GM12892 (cell line): ENCODE measurements around the gene TLR3.

Source experiments
- DNase-seq: peaks from one replicate; pipeline ENCODE4 v3.0.0; 2011; ENCODE audit not compliant: insufficient read length
- FAIRE-seq: peaks from 2 replicates; lab custom pipeline; 2011; peaks lifted over from hg19 to GRCh38; lab: Jason Lieb, UNC
- POLR2A ChIP-seq: IDR thresholded peaks from 2 replicates; pipeline ENCODE4 v1.6.1; 2011; ENCODE audit warnings: low read depth, low read length, control low read depth
- POLR2AphosphoS5 ChIP-seq: IDR thresholded peaks from 2 replicates; pipeline ENCODE4 v1.6.1; 2011; ENCODE audit warnings: low read depth, low read length, control low read depth
- TAF1 ChIP-seq: IDR thresholded peaks from 2 replicates; pipeline ENCODE4 v1.6.1; 2011; ENCODE audit warnings: low read depth, mild to moderate bottlenecking, control low read depth, low read length, borderline replicate concordance

TLR3 gene

DNA sequence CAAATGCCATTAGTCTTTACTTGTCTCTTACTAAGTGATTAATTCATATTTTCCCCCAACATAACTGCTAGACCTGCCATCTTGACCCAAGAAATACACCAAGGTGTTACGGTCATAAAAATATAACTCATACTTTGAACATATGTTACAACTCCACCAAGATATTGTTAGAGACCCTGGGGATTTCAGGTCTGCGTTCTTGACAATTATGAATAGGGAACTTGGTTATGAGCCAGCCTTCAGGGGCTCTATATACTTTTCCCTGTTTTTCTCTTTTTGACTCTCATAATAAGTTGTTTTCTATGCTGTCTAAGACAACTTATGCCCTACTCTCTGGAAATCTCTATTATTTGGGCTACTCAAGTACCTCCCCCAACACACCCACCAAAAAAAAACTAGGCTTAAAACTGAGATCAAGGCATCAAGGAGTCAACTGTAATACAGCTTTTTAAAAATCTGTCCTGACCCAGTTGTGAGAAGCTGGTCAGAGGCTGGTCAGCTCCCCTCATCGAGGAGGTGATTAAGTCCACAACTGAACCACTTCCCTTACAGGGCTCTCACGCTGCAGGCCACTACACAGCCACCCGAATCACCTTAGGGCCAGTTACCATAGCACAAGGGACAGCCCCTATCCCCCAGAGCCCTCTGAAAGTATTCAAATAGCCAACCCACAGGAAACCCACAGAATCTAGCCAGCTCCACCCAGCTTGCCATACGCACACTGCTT is 10.5 kb upstream of the TLR3 start:
- peak; percentile 50 for DNase-seq
- peak; percentile 92 for FAIRE-seq
- TF ChIP-seq POLR2A, result no peak
- TF ChIP-seq POLR2AphosphoS5, result no peak
- no peak for TF ChIP-seq TAF1

DNA sequence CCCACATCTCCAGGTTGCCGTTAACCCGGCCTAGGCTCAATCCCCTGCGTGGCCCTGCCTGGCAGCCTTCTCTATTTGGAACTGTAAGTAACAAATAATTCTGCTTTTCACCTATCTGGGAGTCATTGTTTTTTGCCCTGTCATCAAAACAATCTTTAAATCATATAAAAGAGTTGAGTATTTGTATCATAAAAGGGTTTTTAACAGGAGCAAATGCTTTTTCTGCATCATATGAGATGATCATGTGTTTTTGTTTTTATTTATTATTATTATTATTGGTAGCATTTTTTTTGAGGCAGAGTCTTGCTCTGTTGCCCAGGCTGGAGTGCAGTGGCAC is 10.0 kb upstream of the TLR3 start:
- no peak for DNase-seq
- no peak for FAIRE-seq
- TF ChIP-seq POLR2A, result no peak
- no peak for TF ChIP-seq POLR2AphosphoS5
- TF ChIP-seq TAF1, result no peak

DNA sequence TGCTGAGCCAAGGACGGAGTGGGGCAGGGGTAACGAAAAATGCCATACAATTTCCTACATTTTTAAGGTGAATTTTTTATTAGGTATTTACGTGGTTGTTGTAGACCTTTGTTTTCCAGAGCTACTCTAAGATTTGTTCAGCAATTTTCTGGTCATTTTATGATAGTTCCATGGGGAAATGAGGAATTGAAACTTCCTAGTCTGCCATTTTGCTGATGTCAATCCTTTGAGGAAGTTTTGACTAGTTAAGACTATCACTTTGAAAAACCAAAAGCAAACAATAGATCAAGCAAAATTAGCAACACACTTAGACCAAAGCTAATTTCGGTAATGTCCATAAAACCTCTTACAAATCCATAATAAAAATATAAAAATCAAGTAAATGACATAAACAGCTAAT is 7.0 kb upstream of the TLR3 start:
- FAIRE-seq (peak; percentile 73), DNase-seq (no peak)
- TF ChIP-seq TAF1 (no peak), POLR2A (no peak)

DNA sequence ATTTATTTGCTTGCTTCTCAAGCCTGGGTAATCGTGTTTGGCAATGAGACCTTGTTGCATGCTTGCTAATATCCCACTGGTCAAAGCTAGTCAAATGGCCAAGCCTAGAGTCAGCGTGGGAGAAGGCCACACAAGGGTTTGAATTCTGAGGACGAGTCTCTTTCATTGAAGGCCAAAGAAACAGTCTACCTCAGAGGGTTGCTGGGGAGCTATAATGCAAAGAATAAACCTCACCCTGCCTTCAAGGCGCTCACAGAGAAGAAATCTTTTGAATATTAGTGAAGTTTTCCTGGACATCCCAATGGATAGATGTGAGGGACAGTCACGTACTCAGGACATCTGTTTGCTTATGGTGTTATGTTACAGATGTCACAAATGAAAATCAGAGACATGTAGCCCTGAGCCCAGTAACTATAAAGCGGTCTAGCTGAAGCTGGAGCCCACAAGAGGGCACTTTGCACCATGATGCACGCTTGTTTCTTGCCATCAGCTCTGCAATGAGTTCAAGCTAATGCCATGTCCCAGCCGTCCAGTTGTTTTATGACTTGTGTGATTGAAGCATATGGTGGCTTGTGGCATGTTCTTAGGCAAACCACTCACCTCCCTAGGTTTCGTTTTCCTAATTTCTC is 1.1 kb upstream of the TLR3 start:
- peak; percentile 87 for FAIRE-seq
- TF ChIP-seq TAF1, result no peak
- TF ChIP-seq POLR2AphosphoS5, result no peak
- no peak for TF ChIP-seq POLR2A
- DNase-seq, result no peak

DNA sequence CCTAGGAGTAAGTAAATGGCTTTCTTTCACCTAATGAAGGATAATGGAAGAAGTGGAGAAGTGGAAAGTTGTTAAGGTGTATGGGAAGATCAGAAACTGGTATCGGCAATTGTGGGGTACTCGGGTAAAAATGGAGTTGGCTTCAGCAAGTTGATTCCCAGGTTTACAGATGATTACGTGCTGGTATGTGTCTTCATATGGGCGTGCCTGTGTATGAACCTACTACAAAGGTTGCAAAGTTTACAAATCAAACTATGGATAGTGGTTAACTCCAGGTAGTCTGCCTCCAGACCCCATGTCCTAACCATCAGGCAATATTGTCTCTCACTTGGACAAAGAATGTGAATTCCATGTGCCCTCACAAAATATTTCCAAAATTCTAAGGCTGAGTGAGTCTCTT is 773 bp downstream of the TLR3 start:
- FAIRE-seq (no peak), DNase-seq (no peak)
- TF ChIP-seq POLR2AphosphoS5, result no peak
- no peak for TF ChIP-seq TAF1
- no peak for TF ChIP-seq POLR2A

DNA sequence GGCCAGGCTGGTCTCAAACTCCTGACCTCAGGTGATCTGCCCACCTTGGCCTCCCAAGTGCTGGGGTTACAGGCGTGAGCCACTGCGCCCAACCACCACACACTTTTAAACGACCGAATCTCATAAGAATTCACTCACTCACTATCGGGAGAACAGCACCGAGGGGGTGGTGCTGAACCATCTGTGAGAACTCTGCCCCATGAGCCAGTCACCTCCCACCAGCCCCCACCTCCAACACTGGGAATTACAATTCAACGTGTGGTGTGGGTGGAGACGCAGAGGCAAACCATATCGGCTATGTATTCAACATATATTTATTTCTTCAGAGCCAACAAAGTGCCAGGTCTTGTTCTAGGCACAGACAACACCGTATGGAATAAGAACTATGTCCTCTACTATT is 3.6 kb downstream of the TLR3 start:
- FAIRE-seq (no peak), DNase-seq (no peak)
- TF ChIP-seq TAF1 (no peak), POLR2A (no peak), POLR2AphosphoS5 (no peak)

DNA sequence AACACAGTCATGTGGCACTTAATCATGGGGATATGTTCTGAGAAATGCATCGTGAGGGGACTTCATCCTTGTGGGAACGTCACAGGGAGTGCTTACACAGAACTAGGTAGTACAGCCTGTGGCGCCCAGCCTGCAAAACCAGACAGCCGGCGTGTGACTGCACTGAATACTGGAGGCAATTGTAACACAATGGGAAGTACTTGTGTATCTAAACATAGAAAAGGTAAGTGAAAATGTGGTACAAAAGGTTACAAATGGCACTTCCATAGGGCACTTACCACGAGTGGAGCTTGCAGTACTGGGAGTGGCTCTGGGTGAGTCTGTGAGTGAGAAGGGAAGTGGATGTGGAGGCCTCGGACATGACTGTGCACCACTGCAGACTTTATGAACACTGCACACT is 5.2 kb downstream of the TLR3 start:
- DNase-seq, result no peak
- FAIRE-seq, result no peak
- no peak for TF ChIP-seq TAF1
- no peak for TF ChIP-seq POLR2A
- no peak for TF ChIP-seq POLR2AphosphoS5

DNA sequence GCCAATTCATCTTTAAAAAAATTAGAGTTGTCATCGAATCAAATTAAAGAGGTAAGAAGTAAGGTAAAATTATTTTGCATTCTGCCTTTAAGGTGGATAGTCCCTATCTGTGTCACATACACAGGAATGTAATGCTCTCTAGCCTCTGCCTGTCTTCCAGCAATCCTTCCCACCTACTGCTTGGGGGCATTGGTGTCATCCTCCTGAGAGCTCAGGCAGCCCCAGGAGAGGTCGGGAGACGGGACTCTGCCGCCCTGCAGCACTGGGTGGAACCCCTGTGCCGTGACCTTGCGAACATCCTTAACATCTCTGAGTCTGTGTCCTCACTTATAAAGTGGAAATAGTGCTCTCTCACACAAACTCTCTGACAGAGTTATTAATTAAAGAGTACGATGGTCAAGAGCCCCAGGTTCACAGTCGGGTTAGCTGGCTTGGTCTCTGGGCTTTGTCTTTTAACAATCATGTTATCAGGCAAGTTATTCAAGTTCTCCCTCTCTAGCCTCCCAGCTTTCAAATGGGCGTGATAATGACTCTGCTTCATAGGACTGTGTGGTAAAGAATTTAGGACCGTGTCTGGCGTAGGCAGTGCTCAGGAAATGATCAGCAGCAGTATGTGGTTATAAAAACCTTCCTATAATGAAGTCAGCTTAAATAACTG is 10.2 kb downstream of the TLR3 start:
- no peak for TF ChIP-seq TAF1
- no peak for TF ChIP-seq POLR2A
- no peak for TF ChIP-seq POLR2AphosphoS5
- FAIRE-seq (no peak), DNase-seq (no peak)

DNA sequence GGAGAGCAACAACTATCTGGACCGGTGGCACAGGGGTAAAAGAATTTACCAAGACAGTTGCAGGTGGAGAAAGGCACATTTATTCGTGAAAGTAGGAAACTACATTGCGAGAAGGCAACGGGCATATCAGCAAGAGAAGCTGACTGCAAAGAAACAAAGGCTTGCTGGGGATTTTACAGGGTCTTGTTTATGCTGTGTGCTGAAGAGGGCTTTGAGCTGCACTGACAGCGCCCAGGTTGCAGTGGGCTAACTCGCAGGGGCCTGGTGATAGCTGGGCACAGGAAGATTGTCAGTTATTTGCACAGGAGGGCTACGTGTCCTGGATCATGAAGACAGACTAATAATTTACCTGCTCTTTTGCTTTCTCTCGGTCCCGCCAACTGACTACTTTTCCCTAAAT is 10.7 kb downstream of the TLR3 start:
- TF ChIP-seq POLR2AphosphoS5, result no peak
- TF ChIP-seq TAF1, result no peak
- TF ChIP-seq POLR2A, result no peak
- FAIRE-seq, result no peak
- DNase-seq, result no peak

DNA sequence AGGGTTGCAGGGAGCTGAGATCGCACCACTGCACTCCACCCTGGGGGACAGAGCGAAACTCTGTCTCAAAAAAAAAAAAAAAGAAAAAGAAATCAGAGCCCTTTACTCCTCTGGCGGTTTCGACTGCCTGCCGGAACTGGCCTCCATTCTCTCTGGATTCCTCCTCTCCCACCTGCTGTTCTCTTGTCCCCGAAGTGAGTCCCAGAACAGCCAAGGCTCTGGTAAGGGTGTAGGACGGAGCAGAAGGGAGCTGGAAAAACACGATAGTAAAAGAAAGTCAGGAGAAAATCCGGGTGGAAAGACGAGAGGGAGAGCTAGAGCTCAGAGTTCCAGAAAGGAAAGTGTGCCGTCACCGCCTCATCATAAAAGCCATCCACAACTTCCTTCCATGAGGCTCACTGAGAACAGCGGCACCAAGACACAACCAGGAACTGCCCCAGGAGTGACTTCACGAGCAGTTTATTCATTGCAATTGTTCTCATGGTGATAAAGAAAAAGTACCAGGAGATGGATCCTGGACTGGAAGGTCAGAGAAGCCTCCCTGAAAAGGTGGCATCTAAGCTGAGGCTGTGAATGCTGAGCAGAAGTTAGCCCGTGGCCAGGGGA is 12.3 kb downstream of the TLR3 start:
- TF ChIP-seq TAF1, result no peak
- TF ChIP-seq POLR2AphosphoS5, result no peak
- no peak for TF ChIP-seq POLR2A
- no peak for FAIRE-seq
- no peak for DNase-seq

DNA sequence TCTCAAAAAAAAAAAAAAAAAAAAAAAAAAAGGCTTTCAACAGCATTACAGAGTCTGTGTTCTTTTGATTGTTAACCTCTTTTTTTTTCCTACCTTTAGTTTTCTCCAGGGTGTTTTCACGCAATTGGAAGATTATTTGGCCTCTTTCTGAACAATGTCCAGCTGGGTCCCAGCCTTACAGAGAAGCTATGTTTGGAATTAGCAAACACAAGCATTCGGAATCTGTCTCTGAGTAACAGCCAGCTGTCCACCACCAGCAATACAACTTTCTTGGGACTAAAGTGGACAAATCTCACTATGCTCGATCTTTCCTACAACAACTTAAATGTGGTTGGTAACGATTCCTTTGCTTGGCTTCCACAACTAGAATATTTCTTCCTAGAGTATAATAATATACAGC is 13.3 kb downstream of the TLR3 start:
- no peak for TF ChIP-seq POLR2A
- no peak for TF ChIP-seq POLR2AphosphoS5
- TF ChIP-seq TAF1, result no peak
- FAIRE-seq (no peak), DNase-seq (no peak)
